ENCODE data around the gene ADGRD1.
A peak's percentile ranks its signal among the peaks of the same experiment; 100 is the strongest.

Gene ADGRD1

DNA sequence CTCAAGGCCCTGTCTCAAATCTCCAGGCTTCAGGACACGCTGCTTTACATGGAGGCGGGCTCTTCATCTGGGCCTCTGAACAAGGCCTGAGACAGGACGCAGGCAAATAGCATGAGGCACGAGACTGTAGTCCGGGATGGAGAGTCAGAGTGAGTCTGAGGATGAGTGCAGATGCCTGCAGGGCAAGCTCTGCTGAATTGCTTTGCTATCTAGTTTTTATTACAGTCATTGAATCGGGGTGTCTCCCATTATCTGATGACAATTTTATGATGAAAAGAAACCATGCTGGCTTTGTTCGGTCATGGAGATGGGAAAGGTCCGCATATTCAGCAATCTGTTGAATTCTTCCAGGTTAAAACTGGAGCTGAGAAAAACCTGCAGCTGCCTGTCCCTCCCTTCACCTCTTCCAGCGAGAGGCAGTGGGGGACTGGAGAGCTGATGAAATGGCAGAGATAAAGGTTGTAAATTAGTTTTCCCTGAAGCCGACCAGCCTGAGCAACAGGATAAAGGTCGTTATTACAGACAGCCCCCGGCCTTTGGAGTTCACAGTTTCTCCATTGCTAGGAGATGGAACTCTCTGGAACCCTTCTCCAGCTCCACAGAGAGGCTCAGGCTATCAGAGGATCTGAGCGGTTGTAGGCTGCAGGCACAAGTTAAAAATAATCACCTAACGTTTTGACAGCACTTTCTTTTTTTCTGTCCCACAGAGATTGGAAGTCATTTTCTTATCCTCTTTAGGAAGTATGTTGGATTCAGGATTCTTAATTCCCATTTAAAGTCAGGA is 1.3 kb upstream of the ADGRD1 start:
- peaks cover 25% of the 10 kb centered on the region for H3K4me1 ChIP-seq (ENCODE audit: control insufficient read depth, low read length)
- H3K36me3 ChIP-seq (ENCODE audit: control insufficient read depth, low read length) = no peaks in the 10 kb centered on the region
- H3K9me2 ChIP-seq (replicated peaks; ENCODE audit: control insufficient read depth, low read length) = no peaks in the 10 kb centered on the region
- H3K27ac ChIP-seq (ENCODE audit: low read depth, low read length) = no peak overlapping the region
- no peak for TF ChIP-seq EZH2phosphoT487 (IDR thresholded peaks at IDR 0.05; ENCODE audit: borderline replicate concordance, low read length)
- TF ChIP-seq, protein P1, sequence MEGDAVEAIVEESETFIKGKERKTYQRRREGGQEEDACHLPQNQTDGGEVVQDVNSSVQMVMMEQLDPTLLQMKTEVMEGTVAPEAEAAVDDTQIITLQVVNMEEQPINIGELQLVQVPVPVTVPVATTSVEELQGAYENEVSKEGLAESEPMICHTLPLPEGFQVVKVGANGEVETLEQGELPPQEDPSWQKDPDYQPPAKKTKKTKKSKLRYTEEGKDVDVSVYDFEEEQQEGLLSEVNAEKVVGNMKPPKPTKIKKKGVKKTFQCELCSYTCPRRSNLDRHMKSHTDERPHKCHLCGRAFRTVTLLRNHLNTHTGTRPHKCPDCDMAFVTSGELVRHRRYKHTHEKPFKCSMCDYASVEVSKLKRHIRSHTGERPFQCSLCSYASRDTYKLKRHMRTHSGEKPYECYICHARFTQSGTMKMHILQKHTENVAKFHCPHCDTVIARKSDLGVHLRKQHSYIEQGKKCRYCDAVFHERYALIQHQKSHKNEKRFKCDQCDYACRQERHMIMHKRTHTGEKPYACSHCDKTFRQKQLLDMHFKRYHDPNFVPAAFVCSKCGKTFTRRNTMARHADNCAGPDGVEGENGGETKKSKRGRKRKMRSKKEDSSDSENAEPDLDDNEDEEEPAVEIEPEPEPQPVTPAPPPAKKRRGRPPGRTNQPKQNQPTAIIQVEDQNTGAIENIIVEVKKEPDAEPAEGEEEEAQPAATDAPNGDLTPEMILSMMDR (IDR thresholded peaks at IDR 0.05; ENCODE audit: low read depth, low read length, poor library complexity, severe bottlenecking) = no peak
- H3K9me3 ChIP-seq (ENCODE audit: control insufficient read depth, insufficient read depth, low read length) = no peaks in the 10 kb centered on the region
- H3K4me3 ChIP-seq (ENCODE audit: low read length) = no peak overlapping the region
- no peaks in the 10 kb centered on the region for H4K20me1 ChIP-seq (ENCODE audit: control insufficient read depth, insufficient read depth, low read depth, low read length)
- H3K79me2 ChIP-seq (ENCODE audit: control insufficient read depth, low read length) = no peaks in the 10 kb centered on the region
- H3F3A ChIP-seq (ENCODE audit: control insufficient read depth, insufficient read depth) = 0 out of 2 replicates have a peak, but pooled peaks cover 6% of the 10 kb centered on the region
- H3K4me2 ChIP-seq (ENCODE audit: low read length) = no peak overlapping the region
- H3K27me3 ChIP-seq (ENCODE audit: control insufficient read depth, low read length) = no peaks in the 10 kb centered on the region

DNA sequence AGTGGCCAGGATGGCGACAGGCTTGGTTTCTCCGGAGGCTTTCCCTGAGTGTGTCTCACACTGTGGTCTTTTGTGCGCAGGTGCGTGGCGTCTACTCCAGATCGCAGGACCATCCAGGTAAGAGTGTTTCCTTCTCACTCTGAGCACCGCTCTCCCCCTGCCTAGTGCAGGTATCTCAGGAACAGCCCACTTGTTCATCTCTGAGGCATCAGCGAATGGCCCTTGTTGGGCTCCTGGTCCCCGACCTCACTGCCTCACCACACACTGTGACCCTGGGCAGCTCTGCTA is 781 bp downstream of the ADGRD1 start:
- Histone ChIP-seq H3K79me2 (ENCODE audit: control insufficient read depth, low read length) (no peaks in the 10 kb centered on the region), H3K27ac (ENCODE audit: low read depth, low read length) (no peak overlapping the region), H3K4me2 (ENCODE audit: low read length) (peak overlapping the region; percentile 56), H4K20me1 (ENCODE audit: control insufficient read depth, insufficient read depth, low read depth, low read length) (no peaks in the 10 kb centered on the region), H3K36me3 (ENCODE audit: control insufficient read depth, low read length) (no peaks in the 10 kb centered on the region), H3F3A (ENCODE audit: control insufficient read depth, insufficient read depth) (0 out of 2 replicates have a peak, but pooled peaks cover 6% of the 10 kb centered on the region), H3K4me1 (ENCODE audit: control insufficient read depth, low read length) (peaks cover 24% of the 10 kb centered on the region), H3K27me3 (ENCODE audit: control insufficient read depth, low read length) (no peaks in the 10 kb centered on the region), H3K4me3 (ENCODE audit: low read length) (peak overlapping the region; percentile 35), H3K9me2 (replicated peaks; ENCODE audit: control insufficient read depth, low read length) (no peaks in the 10 kb centered on the region), H3K9me3 (ENCODE audit: control insufficient read depth, insufficient read depth, low read length) (no peaks in the 10 kb centered on the region)
- TF ChIP-seq, protein P1 (IDR thresholded peaks at IDR 0.05; ENCODE audit: low read depth, low read length, poor library complexity, severe bottlenecking) = no peak
- no peak for TF ChIP-seq EZH2phosphoT487 (IDR thresholded peaks at IDR 0.05; ENCODE audit: borderline replicate concordance, low read length)

- H3K9me2 ChIP-seq (replicated peaks; ENCODE audit: control insufficient read depth, low read length) = no peaks in the 10 kb centered on the region
- TF ChIP-seq, protein P1 (IDR thresholded peaks at IDR 0.05; ENCODE audit: low read depth, low read length, poor library complexity, severe bottlenecking) = no peak
- no peak for TF ChIP-seq EZH2phosphoT487 (IDR thresholded peaks at IDR 0.05; ENCODE audit: borderline replicate concordance, low read length)
Observed at GRCh38 chr12:130955238-130955816, 1.6 kb downstream of the ADGRD1 start.

More at GRCh38 chr12:130955238-130955816, 1.6 kb downstream of the ADGRD1 start:
- 0 out of 2 replicates have a peak, but pooled peaks cover 6% of the 10 kb centered on the region for H3F3A ChIP-seq (ENCODE audit: control insufficient read depth, insufficient read depth)
- H3K4me2 ChIP-seq (ENCODE audit: low read length) = no peak overlapping the region
- no peaks in the 10 kb centered on the region for H3K79me2 ChIP-seq (ENCODE audit: control insufficient read depth, low read length)
- no peaks in the 10 kb centered on the region for H3K27me3 ChIP-seq (ENCODE audit: control insufficient read depth, low read length)
- H3K36me3 ChIP-seq (ENCODE audit: control insufficient read depth, low read length) = no peaks in the 10 kb centered on the region
- peaks cover 24% of the 10 kb centered on the region for H3K4me1 ChIP-seq (ENCODE audit: control insufficient read depth, low read length)
- H3K4me3 ChIP-seq (ENCODE audit: low read length) = no peak overlapping the region
- H3K9me3 ChIP-seq (ENCODE audit: control insufficient read depth, insufficient read depth, low read length) = no peaks in the 10 kb centered on the region
- no peaks in the 10 kb centered on the region for H4K20me1 ChIP-seq (ENCODE audit: control insufficient read depth, insufficient read depth, low read depth, low read length)
- no peak overlapping the region for H3K27ac ChIP-seq (ENCODE audit: low read depth, low read length)
